ENCODE results near the gene CCDC102A. TPM values are rescaled to one million over a fixed set of nuclear protein-coding genes. Genes with fewer than 3 reads are reported as not detected.

CCDC102A gene
- total RNA-seq, 4 donors from 2014 or later, result 17.4 to 30.4 (median 24.5) TPM

DNA sequence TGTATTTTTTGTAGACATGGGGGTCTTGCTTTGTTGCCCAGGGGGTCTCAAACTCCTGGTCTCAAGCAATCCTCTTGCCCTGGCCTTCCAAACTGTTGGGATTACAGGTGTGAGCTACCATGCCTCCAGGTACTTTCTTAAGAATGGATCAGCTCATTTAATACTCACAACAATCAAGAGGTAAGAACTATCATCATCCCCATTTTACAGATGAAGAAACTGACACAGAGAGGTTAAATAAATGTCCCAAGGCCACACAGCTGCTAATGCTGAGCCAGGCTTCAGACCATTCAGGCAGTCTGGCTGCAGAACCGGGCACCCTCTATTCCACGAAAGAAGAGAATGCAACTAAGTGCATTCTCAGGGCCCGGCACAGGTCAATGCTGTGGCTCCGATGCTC, 22.0 kb downstream of the CCDC102A start:
- Histone ChIP-seq H3K4me3 (no peak overlapping the region), H3K36me3 (peaks cover 0 to 79% (median 0%) of the 10 kb centered on the region in 3 donors), H3K4me1 (no peaks in the 10 kb centered on the region), H3K9me3 (no peaks in the 10 kb centered on the region), H3K27ac (no peak overlapping the region), H3K27me3 (no peaks in the 10 kb centered on the region)
- TF ChIP-seq EP300 (IDR thresholded peaks at IDR 0.05) (no peak), POLR2A (IDR thresholded peaks at IDR 0.05) (no peak)
- TF ChIP-seq, protein P1, sequence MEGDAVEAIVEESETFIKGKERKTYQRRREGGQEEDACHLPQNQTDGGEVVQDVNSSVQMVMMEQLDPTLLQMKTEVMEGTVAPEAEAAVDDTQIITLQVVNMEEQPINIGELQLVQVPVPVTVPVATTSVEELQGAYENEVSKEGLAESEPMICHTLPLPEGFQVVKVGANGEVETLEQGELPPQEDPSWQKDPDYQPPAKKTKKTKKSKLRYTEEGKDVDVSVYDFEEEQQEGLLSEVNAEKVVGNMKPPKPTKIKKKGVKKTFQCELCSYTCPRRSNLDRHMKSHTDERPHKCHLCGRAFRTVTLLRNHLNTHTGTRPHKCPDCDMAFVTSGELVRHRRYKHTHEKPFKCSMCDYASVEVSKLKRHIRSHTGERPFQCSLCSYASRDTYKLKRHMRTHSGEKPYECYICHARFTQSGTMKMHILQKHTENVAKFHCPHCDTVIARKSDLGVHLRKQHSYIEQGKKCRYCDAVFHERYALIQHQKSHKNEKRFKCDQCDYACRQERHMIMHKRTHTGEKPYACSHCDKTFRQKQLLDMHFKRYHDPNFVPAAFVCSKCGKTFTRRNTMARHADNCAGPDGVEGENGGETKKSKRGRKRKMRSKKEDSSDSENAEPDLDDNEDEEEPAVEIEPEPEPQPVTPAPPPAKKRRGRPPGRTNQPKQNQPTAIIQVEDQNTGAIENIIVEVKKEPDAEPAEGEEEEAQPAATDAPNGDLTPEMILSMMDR (IDR thresholded peaks at IDR 0.05), result no peak
- WGBS, 2 donors, result 83 to 84% methylated on average over 4 of the region's 4 CpGs
- no peak for DNase-seq (ENCODE audit: low spot score in 2 of 2)

DNA sequence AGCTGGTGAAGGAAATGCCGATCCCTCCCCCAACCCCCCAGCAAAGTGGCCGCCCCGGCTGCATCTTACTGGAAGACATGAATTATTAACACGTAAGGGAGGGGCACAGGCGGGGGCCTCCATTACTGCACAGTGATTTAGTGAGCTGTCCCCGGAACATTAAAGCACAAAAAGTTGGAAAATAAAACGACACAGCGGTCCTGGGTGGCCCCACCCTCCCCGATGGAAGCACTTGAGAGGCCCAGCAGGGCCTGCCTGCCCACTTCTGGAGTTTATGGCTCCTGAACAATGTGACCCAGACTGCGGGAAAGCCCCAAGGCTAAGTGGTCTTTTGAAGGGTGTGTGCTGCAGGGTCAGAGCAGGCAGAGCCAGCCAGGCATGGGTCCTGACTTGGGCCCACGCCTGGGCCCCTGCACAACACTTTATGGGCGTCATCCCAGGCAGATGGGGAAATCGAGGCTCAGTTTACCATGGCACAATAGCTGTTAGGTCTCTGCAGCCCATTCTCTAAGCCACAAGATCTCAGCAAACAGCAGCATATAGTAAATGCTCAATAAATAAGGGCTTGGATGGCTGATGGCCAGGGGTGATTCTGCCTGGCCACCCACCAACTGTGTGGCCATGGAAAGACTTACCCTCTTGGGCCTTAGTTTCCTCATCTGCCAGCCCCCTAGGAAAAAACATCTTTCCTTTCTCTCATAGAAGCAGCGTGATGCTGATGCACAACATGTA, 22.8 kb downstream of the CCDC102A start:
- no peak overlapping the region for H3K4me3 ChIP-seq
- H3K9me3 ChIP-seq, result no peaks in the 10 kb centered on the region
- 41 to 54% methylated on average over 14 of the region's 14 CpGs for WGBS, 2 donors
- DNase-seq (ENCODE audit: low spot score in 2 of 2), result no peak
- no peaks in the 10 kb centered on the region for H3K27me3 ChIP-seq
- no peaks in the 10 kb centered on the region for H3K4me1 ChIP-seq
- H3K36me3 ChIP-seq, result peaks cover 0 to 70% (median 0%) of the 10 kb centered on the region in 3 donors
- TF ChIP-seq POLR2A (IDR thresholded peaks at IDR 0.05) (no peak), EP300 (IDR thresholded peaks at IDR 0.05) (no peak)
- TF ChIP-seq, protein P1 (IDR thresholded peaks at IDR 0.05), result no peak
- H3K27ac ChIP-seq, result no peak overlapping the region

DNA sequence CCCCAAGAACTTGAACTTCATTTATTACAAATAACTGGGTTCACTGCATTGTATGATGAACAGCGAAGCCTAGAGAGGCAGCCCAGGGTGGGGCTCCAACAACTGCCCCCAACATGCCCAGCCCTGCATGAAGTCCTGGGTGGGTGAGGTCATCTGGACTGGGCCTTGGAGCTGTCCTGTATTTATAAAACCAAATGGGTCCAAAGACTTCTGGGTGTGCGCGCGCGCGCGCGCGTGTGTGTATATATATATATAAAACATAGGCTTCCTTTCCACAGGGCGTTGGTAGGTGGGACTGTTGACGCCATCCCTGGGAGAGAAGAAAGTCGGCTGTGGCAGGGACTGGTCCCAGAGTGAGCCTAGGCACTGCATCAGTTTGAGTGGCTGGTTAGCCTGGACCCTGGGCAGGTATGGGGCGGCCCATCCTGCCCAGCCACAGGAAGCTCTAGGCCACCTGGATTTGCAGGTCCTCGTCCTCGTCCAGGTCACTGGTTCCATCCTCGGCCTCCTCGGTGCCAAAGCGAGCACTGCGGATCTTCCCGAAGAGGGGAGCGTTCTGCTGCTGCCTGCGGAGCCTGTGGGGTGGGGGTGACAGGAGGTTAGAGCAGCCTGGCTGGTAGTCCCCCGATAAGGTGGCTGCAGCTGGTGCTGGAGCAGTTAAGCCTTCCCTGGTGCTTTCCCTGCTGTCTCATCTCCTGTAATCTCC, 23.9 kb downstream of the CCDC102A start:
- no peak overlapping the region for H3K4me3 ChIP-seq
- no peaks in the 10 kb centered on the region for H3K4me1 ChIP-seq
- 94% methylated on average over 23 of the region's 23 CpGs for whole genome bisulfite sequencing, 2 donors
- no peaks in the 10 kb centered on the region for H3K9me3 ChIP-seq
- DNase-seq (ENCODE audit: low spot score in 2 of 2), result no peak
- TF ChIP-seq POLR2A (IDR thresholded peaks at IDR 0.05) (no peak), EP300 (IDR thresholded peaks at IDR 0.05) (no peak)
- TF ChIP-seq, protein P1 (IDR thresholded peaks at IDR 0.05), result no peak
- H3K36me3 ChIP-seq, result peaks cover 0 to 59% (median 0%) of the 10 kb centered on the region in 3 donors
- no peak overlapping the region for H3K27ac ChIP-seq
- peaks cover 0 to 2% of the 10 kb centered on the region in 2 donors for H3K27me3 ChIP-seq

DNA sequence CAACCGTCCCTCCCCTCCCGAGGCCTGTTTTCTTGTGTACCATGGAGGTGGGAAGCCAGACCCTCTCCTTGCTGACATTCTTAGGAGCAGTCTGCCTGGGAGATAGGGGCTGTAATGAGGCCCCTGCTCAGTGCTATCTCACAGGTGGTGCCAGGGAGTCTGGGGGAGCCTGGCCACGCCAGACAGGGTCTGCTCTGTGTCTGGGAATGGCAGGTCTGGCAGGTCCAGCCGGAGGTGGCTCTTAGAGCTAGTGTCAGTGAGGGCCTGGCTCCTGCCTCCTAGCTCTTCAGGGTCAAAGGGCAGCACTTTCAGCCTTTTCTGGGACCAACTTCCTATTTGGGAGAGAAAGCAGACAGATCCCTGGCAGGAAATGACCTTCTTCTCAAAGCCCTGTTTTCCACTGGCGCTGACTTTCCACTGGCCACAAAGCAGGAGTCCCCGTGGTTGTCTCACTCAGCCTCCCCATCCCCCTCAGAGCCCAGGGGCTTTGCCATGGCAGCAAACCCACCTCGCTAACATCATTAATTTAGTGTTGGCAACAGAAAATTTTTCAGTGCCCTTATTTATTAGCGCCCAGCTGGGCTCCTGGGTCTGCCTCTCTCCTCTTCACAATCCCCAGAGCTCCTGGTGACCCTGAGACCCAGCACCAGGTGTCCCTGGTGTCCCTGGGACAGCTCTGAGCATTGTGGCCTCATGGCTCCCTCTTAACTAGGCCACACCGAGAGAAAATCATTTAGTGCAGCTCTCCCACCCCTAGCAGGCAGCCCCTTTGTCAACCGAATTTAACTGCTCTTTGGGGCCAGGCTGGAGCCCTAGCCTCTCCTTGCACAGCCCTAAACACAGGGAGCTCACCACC, 26.1 kb downstream of the CCDC102A start:
- Histone ChIP-seq H3K27ac (no peak overlapping the region), H3K27me3 (peaks cover 0 to 6% of the 10 kb centered on the region in 2 donors), H3K4me1 (no peaks in the 10 kb centered on the region), H3K4me3 (no peak overlapping the region), H3K9me3 (no peaks in the 10 kb centered on the region), H3K36me3 (peaks cover 0 to 37% (median 0%) of the 10 kb centered on the region in 3 donors)
- TF ChIP-seq EP300 (IDR thresholded peaks at IDR 0.05) (no peak), POLR2A (IDR thresholded peaks at IDR 0.05) (no peak)
- TF ChIP-seq, protein P1 (IDR thresholded peaks at IDR 0.05), result no peak
- WGBS, 2 donors, result 52 to 57% methylated on average over 9 of the region's 10 CpGs
- DNase-seq (ENCODE audit: low spot score in 2 of 2), result no peak

Data from tibial nerve (tissue), 4 donors.